RPMI7951 (cell line): ENCODE results near the gene BTG2. TPM values are rescaled to one million over a fixed set of nuclear protein-coding genes. Genes with fewer than 3 reads are reported as not detected.

Experiments
- DNase-seq: peaks from one replicate; pipeline ENCODE4 v3.0.0-alpha.2; 2012; ENCODE audit warnings: low read depth
- total RNA-seq: library from RNA; depleted of rRNA; stranded (reverse); fragments of >200 nt; shearing (Covaris generic); gene quantifications from 2 replicates; pipeline ENCODE4 v1.2.3, GENCODE V29; 2014; rRNA removed

BTG2 gene
- total RNA-seq, 1 experiment from 2014 or later: 0.60 TPM

DNA sequence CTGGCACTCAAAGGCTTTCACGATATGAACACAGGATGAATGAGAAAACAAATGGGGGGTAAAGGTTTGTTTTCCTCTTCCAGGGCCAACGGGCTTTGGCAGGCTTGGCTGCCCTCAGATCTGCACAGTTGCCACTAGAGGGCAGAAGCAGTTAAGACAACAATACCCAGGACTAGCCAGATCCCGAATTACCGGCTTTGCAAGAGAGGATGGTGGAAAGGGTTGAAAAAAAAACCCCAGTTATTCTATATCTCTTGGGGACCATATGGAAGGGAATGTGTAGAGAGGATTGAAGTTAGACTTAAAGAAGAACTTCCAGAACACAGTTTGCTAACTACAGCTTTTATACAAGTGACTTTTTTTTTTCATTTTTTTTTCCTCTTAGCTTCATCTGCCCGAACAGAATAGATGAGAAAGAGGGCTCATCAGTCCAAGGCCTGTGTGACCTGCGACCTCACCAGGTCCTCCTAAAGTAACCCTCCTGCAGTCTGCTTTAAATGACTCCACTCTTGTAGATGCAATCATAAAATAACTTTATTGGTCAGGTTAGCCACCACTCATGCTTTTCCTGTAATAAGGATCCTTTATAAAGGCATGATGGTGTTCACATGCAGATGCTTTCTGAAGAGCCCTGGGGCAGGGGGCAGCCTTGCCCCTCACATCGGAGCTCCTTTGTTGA lies 34.9 kb downstream of the BTG2 start:
- peak; percentile 68 for DNase-seq

DNA sequence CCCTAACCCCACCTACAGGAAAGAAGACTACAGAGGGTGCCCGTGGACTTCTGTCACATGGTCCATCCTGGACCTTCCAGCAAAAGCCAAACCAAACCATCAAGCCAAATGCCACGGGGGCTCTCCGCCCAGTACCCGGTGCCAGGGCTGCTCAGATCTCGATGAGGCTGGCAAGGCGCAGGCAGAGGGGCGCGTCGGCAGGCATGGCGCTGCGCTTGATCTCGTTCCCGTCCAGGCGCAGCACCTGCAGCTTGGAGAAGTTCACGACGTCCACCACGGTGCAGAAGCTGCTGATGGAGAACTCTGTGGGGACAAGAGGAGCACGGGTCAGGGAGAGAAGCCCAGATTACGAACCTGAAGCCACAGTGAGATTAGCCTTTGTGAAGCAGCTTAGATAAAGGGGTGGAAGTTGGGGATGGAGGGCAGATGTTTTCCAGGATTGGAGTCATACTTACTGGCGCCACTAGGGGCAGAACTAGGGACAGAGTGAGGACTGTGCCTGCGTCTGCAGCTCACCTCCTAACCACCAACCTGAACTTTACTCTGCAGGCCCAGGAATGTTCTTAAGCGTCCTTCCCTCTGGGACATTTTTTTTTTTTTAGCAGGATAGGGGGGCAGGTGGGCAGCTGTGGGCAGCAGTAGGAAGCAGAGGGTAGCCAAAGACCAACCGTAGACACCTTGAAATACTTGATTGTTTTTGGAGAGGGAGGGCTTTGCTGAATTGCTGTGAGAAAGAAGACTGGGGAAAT lies 37.0 kb downstream of the BTG2 start:
- DNase-seq: peak; percentile 25

DNA sequence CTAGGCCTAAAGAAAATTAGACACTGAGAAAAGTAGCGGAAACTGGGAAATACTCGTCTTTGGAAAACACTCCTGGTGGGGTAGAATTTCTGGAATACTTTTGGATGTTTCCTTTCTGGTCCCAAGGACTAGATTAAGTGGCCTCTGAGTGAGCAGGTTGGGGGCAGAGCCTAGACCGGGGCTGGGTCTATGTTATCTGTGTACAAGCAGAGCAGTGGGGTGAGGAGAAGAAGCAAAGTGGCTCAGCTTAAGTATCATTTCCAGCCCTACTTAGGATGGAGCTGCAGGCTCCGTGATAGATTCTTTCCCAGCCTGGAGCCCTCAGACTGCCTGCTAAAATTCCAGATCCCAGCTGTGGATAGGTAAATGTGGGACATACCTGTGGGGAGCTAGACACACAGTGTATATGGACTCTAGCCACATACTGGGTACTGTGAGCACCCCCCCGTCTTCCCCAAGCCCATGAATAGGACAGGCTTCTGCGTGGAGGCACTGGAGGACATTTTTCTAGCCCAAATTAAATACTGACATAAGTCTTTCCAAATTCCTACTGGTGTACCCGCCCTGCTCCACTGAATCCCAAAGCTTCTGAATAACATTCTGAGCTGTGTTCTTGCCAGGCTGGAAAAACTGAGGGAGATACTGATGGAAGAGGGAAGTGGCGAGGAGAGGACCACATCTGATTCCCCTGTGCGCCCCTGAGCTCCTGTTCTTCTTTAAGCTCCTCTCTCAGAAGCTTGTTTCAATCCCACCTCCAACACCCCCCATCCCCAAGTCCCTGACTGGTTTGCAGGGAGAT lies 38.8 kb downstream of the BTG2 start:
- no peak for DNase-seq

DNA sequence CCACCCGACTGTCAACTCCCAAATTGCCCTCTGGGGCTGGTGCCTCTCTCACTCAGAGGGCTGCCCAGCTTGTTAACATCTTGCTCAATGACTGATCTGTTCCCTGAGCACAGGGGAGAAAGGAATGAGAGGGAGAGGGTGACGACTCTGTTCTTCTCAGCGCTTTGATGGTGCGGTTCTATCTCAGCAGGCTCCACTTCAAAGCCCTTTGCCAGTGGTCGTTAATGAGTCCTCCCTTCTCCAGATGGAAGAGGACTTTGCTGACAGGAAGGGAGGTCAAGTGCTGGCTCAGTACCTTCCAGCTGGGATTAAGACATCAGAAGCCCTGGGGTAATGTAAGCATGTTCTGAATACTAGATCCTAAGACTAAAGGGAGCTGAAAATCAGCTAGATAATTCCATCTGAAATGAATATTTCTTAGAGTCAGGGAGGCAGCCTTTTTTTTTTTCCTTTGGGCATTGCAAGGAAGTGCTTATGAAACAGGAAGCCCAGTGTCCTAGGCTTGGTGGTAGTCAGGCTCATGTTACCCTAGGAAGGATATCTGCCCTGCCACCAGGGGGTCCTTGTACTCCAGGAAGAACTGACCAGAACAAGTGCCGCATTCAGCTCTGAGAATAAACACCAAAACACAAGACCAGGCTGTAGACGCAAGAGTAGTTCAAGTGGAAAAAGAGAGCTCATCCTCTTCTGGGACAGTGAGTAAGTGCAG lies 40.9 kb downstream of the BTG2 start:
- DNase-seq: no peak

DNA sequence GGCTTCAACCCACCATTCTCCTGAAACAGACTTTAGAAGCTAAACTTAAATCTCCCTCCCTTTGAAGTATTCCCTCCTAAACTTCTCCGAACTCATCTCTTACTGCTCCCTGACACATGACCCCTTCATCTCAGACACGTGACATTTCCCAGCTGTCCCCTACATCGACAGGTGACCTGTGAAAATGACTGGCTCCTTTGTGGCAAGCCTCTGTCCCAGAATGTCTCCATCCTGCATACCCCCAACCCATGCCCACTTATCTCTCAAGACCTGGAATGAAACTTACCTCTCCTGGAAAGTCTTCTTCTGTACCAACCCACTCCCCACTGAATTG lies 41.4 kb downstream of the BTG2 start:
- DNase-seq: no peak

DNA sequence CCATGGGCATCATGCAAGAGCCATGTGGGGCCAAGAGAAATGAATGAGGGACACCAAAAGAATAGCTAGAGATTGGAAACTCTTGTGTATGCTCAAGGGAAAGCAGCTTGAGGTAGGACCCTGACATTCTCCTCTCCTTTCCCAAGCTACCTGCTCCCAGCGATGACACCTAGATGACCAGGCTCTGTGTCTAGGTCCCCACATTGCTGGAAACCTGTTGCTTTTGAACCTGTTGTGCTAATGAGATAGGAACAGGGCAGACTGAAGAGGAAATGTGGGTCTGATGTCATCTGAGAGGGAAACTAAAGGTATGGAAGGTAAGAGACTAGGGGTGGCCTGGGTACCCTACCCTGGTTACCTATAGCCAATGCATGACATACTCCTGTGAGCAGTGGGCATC lies 43.8 kb downstream of the BTG2 start:
- DNase-seq: no peak

DNA sequence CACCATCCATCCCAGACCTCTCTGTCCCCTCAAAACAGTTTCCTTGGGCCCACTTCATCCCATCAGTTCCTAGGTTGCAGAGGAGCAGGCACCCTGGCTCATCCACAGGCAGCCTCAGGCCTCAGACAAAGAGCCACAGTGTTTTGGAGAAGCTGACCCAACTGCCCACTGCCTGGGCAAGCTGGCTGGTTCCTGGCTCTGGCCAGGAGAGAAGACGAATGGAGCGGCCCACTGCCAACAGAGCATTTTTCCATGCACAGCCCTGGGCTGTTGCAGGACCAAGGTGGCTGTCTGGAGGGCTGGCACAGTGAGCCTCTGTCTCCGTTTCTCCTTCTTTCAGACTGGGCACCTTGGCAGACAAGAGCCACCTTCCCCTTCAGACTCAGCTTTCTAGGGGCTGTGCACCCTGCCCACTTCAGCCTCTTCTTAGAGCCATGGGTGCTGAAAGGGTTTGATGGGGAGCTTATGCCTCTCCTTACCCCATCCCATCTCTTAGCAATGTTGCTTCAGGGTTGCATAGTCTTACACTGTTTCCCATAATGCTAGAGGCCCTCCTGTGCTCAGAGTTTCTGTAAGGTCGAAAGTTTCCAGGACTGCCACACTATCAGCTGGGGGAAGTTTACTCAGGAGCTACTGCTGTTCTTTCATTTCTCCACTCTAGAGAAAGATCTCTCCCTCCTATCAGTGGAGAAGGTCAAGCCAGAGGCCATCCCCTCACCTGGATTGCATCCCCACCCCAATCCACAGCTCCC lies 44.6 kb downstream of the BTG2 start:
- DNase-seq: no peak

DNA sequence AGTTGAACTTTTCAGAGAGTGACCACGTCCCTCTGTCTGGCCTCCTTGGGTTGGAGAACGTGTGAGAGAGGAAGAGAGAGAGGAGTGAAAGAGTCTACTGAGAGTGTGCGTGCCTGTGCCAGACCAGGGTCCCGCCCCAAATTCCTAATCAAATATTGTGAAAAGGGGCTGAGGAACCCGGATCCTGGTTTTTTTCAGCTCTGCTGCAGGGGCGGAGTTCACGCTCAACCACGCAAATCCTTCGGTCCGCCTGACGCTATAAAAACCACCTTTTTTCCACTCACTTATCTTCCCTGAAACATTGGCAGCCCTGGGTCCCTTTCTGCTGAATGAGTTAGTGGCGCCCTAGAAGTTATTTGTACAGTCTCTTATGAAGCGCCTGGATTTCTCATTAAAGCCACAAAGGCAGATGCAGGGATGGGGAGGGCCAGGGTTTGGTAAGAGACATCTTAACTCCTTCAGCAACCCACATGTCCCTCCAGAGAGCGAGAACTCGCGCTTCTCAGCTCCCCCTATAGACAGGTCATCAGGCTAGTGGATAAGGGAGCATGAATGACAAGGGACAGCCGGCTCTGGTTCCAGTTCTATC lies 45.8 kb downstream of the BTG2 start, which contains the start of gene FMOD:
TSS of gene FMOD (minus strand) at position 86 of the 589 bp plus-strand sequence. CDS start 2,852 bp downstream, outside the sequence.
- no peak for DNase-seq

DNA sequence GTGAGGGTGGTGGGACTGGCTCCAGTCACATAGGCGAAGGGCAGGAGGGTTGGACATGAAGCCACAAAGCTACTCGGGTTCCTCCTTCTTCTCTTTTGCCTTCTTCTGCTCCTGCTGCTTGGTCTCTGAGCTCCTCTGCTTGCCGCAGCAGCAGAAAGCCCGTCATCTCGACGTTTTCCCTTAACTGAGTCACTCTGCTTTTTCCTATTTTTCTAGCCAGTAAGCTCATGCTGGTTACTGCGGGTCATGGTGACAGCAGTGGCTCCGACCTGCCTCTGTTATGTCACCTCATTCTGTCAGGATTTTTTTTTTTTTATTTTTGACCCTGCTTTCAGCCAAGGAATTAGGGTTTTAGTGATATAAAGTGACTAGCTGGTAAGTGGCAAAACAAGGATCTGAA lies 48.2 kb downstream of the BTG2 start:
- no peak for DNase-seq

DNA sequence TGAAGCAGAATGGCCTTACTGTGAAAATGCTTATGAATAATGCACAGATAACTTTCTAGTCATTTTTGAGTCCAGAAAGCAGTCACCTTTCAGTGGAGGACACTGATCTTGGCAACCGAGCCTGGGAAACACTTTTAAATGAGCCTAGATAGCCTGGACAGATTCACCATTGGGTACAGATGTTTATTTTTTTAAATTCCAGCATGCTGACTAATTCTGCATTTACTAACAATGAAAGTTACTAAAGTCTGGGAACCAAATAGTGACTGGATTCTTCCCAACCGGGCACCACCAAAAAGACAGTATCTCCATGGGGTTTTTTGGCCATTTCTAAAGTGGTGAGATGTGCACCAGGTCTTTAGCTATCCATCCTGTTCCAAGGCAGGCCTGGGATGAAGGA lies 48.9 kb downstream of the BTG2 start:
- DNase-seq: peak; percentile 39

DNA sequence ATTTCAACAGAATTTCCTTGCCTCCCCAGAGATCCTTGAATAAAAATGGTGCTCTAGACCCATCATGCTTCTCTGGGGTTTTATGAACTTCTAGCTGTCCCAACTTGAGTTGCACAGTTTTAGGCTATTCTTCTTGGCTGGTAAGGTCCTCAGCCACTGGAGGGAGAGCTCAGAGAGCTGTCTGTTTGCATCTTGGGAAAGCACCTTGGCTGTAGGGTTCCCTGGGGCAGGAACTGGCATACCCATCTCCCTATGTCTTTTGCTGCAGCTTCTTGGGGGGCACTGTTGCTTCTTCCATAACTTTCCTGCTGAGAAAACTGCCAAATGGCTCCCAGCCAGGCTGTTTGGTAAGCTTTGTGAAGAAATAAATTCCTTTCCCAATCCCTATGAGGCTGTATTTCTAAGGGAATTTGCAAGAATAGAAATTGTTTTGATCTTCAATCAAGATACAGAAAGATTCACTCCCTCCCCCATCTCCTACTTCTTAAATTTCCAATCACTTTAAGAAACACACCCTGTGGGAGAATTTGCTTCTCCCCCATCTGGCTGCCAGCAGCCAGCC lies 53.8 kb downstream of the BTG2 start:
- no peak for DNase-seq

Other genes starting within 250 kb of the BTG2 start
- gene MYOG, start 219.5 kb upstream of the BTG2 start, total RNA-seq: not detected in 2 replicates
- gene ADORA1, start 177.8 kb upstream of the BTG2 start, total RNA-seq: 15.0 and 16.6 TPM in 2 replicates
- 0.48 and 1.4 TPM in 2 replicates for gene MYBPH, start 129.7 kb upstream of the BTG2 start, total RNA-seq
- gene CHI3L1, start 118.8 kb upstream of the BTG2 start, total RNA-seq: not detected in 2 replicates
- gene CHIT1, start 75.8 kb upstream of the BTG2 start, total RNA-seq: not detected in 2 replicates
- not detected in 2 replicates for gene FMOD, start 45.6 kb downstream of the BTG2 start, total RNA-seq
- gene PRELP, start 170.3 kb downstream of the BTG2 start, total RNA-seq: not detected in 2 replicates
- gene OPTC, start 188.6 kb downstream of the BTG2 start, total RNA-seq: not detected in 2 replicates